Epithelial cell of esophagus (primary cell): ENCODE measurements around the gene MESP1.
"Not testable (repeated sequence)": the region's sequence is repeated elsewhere in the genome, so short reads cannot be mapped to it uniquely, and the experiment has no call there.

Source experiments
- DNase-seq: peaks from one replicate; pipeline ENCODE4 v3.0.0; 2010; ENCODE audit warnings: low read depth
- H3K4me3 ChIP-seq: 2 replicates; pipeline ENCODE4 v1.5.1; 2011; ENCODE audit warnings: mild to moderate bottlenecking, low read length, control low read depth
- TF ChIP-seq, protein P1 (sequence below): IDR thresholded peaks from 2 replicates; pipeline ENCODE4 v1.5.1; 2011; ENCODE audit warnings: low read depth, mild to moderate bottlenecking, low read length, control low read depth, inconsistent platforms; ENCODE audit not compliant: insufficient read depth; ENCODE audit errors: missing control alignments

The MESP1 gene

GRCh38 chr15:89783861-89784685 lies 33.0 kb upstream of the MESP1 start:
- DNase-seq: no peak
- H3K4me3 ChIP-seq: no peak overlapping the region
- TF ChIP-seq, protein P1, sequence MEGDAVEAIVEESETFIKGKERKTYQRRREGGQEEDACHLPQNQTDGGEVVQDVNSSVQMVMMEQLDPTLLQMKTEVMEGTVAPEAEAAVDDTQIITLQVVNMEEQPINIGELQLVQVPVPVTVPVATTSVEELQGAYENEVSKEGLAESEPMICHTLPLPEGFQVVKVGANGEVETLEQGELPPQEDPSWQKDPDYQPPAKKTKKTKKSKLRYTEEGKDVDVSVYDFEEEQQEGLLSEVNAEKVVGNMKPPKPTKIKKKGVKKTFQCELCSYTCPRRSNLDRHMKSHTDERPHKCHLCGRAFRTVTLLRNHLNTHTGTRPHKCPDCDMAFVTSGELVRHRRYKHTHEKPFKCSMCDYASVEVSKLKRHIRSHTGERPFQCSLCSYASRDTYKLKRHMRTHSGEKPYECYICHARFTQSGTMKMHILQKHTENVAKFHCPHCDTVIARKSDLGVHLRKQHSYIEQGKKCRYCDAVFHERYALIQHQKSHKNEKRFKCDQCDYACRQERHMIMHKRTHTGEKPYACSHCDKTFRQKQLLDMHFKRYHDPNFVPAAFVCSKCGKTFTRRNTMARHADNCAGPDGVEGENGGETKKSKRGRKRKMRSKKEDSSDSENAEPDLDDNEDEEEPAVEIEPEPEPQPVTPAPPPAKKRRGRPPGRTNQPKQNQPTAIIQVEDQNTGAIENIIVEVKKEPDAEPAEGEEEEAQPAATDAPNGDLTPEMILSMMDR: no peak

- no peak overlapping the region for H3K4me3 ChIP-seq
- TF ChIP-seq, protein P1: no peak
- no peak for DNase-seq
Measured at GRCh38 chr15:89783111-89783860, 32.2 kb upstream of the MESP1 start.

GRCh38 chr15:89782619-89782950 lies 31.5 kb upstream of the MESP1 start:
- DNase-seq, H3K4me3 ChIP-seq: not testable (repeated sequence)

- TF ChIP-seq, protein P1: no peak
- DNase-seq: peak; percentile 92
- H3K4me3 ChIP-seq: no peak overlapping the region
Measured at GRCh38 chr15:89781891-89782618, 31.0 kb upstream of the MESP1 start.

DNA sequence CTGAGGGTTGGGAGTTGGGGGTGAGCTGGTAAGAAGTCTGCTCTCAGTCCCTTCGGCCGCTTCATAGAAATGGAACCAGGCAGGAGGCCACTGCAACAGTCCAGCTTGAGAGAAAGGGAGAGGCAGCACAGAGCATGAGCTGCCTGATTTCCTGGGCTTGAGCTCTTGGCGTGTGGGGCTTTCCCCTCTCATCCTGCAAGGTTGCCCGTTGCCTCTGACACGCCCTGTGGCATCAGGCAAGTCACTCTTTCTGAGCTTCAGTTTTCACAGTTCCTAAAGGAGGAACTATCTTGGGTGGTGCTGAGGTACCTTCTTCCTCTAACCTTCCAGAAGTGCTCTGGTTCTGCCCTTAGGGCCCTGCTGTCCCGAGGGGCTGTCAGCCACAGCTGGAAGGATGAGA lies 30.0 kb upstream of the MESP1 start:
- TF ChIP-seq, protein P1: no peak
- peak; percentile 83 for DNase-seq
- H3K4me3 ChIP-seq: no peak overlapping the region

- DNase-seq: no peak
- TF ChIP-seq, protein P1: no peak
- H3K4me3 ChIP-seq: no peak overlapping the region
Measured at GRCh38 chr15:89780601-89781000, 29.6 kb upstream of the MESP1 start.

- no peak overlapping the region for H3K4me3 ChIP-seq
- no peak for DNase-seq
- TF ChIP-seq, protein P1: no peak
Measured at GRCh38 chr15:89778861-89779260, 27.8 kb upstream of the MESP1 start.
